H1 (cell line): Measurements from ENCODE around the gene STAG2. TPM values are rescaled to one million over a fixed set of nuclear protein-coding genes. Genes with fewer than 3 reads are reported as not detected.

Experiments
- CTCF ChIA-PET: fragments of 300-600 bp; sonication (Branson Sonifier 250); formaldehyde crosslinking; loops from one replicate; lab custom pipeline; 2021; ENCODE audit not compliant: partially characterized antibody; lab: Charles Lee
- POLR2A ChIA-PET: fragments of 300-600 bp; sonication (Branson Sonifier 250); formaldehyde crosslinking; loops from one replicate; lab custom pipeline; 2021; ENCODE audit warnings: inconsistent platforms; ENCODE audit not compliant: partially characterized antibody; lab: Charles Lee
- DNase-seq, 2 experiments: peaks; one replicate each; pipeline versions ENCODE4 v3.0.0 to v3.0.0-alpha.2; 2010 to 2022; ENCODE audit warnings: low spot score in 2 of 2, low read depth in 1 of 2, mixed read lengths in 1 of 2
- FAIRE-seq: peaks from 2 replicates; lab custom pipeline; 2011; peaks lifted over from hg19 to GRCh38; lab: Jason Lieb, UNC
- H2AFZ ChIP-seq: 2 replicates; pipeline ENCODE4 v1.8.1; 2012; ENCODE audit warnings: low read length, inconsistent platforms
- H2AK5ac ChIP-seq: 2 replicates; pipeline ENCODE4 v1.6.1; 2013; ENCODE audit warnings: low read depth, low read length
- H2BK120ac ChIP-seq: replicated peaks from 2 replicates; pipeline ENCODE3; 2013; ENCODE audit warnings: low read depth, low read length, inconsistent platforms
- H2BK12ac ChIP-seq: 2 replicates; pipeline ENCODE4 v1.6.1; 2013; ENCODE audit warnings: low read depth, low read length
- H2BK15ac ChIP-seq: 2 replicates; pipeline ENCODE4 v1.6.1; 2013; ENCODE audit warnings: low read length
- H2BK20ac ChIP-seq: 2 replicates; pipeline ENCODE4 v1.6.1; 2013; ENCODE audit warnings: low read length
- H2BK5ac ChIP-seq: 2 replicates; pipeline ENCODE4 v1.6.1; 2013; ENCODE audit warnings: low read depth, low read length
- H3K14ac ChIP-seq: 2 replicates; pipeline ENCODE4 v1.6.1; 2013; ENCODE audit warnings: inconsistent platforms; ENCODE audit not compliant: insufficient read length
- H3K18ac ChIP-seq: 2 replicates; pipeline ENCODE4 v1.6.1; 2013; ENCODE audit warnings: low read length; ENCODE audit errors: extremely low read depth
- H3K23ac ChIP-seq: 2 replicates; pipeline ENCODE4 v1.6.1; 2013; ENCODE audit warnings: inconsistent platforms; ENCODE audit not compliant: insufficient read length
- H3K23me2 ChIP-seq: 2 replicates; pipeline ENCODE4 v1.6.1; 2013; ENCODE audit warnings: low read depth, low read length
- H3K27ac ChIP-seq: 2 replicates; pipeline ENCODE4 v1.6.1; 2011; ENCODE audit warnings: low read depth, low read length, inconsistent platforms
- H3K27me3 ChIP-seq, 4 experiments: replicated peaks in 1 of 4; 1 replicate in 1 of 4; 2 replicates in 3 of 4; pipeline versions ENCODE4 v1.6.1 to v1.8.1; 2011 to 2013; ENCODE audit warnings: low read length in 3 of 4, mild to moderate bottlenecking in 3 of 4, inconsistent platforms in 2 of 4, mixed read lengths in 2 of 4, moderate library complexity in 1 of 4; ENCODE audit not compliant: control insufficient read depth in 3 of 4, insufficient read depth in 3 of 4; ENCODE audit errors: extremely low read depth in 1 of 4
- H3K36me3 ChIP-seq, 4 experiments: 2 replicates each; pipeline versions ENCODE4 v1.6.1 to v1.8.1; 2011 to 2013; ENCODE audit warnings: mild to moderate bottlenecking in 4 of 4, low read length in 3 of 4, moderate library complexity in 2 of 4, control low read depth in 1 of 4, inconsistent platforms in 1 of 4; ENCODE audit not compliant: insufficient read depth in 4 of 4, control insufficient read depth in 2 of 4
- H3K4ac ChIP-seq: replicated peaks from 2 replicates; pipeline ENCODE3; 2013; ENCODE audit warnings: low read length, low read depth, mixed read lengths, inconsistent platforms; ENCODE audit not compliant: insufficient read length
- H3K4me1 ChIP-seq, 4 experiments: replicated peaks in 1 of 4; 1 replicate in 1 of 4; 2 replicates in 3 of 4; pipeline versions ENCODE4 v1.6.1 to v1.8.1; 2011 to 2013; ENCODE audit warnings: low read length in 3 of 4, inconsistent platforms in 2 of 4, mixed read lengths in 1 of 4; ENCODE audit not compliant: insufficient read depth in 4 of 4, control insufficient read depth in 3 of 4
- H3K4me2 ChIP-seq, 2 experiments: 2 replicates each; pipeline versions ENCODE4 v1.6.1 to v1.8.1; 2011 to 2013; ENCODE audit warnings: low read depth in 2 of 2, low read length in 2 of 2, control low read depth in 1 of 2, inconsistent platforms in 1 of 2, mild to moderate bottlenecking in 1 of 2; ENCODE audit not compliant: insufficient read depth in 1 of 2
- H3K4me3 ChIP-seq, 4 experiments: fragments of 200-600, 300-600 bp in 1 of 4; sonication (generic), shearing (Covaris generic), sonication (Bioruptor Twin) in 1 of 4; 2 replicates each; pipeline versions ENCODE4 v1.5.1 to v1.8.1; 2011 to 2016; ENCODE audit warnings: low read length in 4 of 4, low read depth in 3 of 4, control low read depth in 2 of 4, inconsistent platforms in 2 of 4, mild to moderate bottlenecking in 2 of 4, mixed read lengths in 1 of 4, moderate library complexity in 1 of 4; ENCODE audit not compliant: insufficient read depth in 2 of 4; ENCODE audit errors: extremely low read depth in 1 of 4
- H3K56ac ChIP-seq: replicated peaks from 2 replicates; pipeline ENCODE3; 2013; ENCODE audit warnings: low read depth, mild to moderate bottlenecking, mixed read lengths, low read length, inconsistent platforms; ENCODE audit not compliant: insufficient read length
- H3K79me1 ChIP-seq: 2 replicates; pipeline ENCODE4 v1.6.1; 2013; ENCODE audit warnings: low read depth, low read length, control low read depth
- H3K79me2 ChIP-seq, 2 experiments: 2 replicates each; pipeline versions ENCODE4 v1.6.1 to v1.8.1; 2012 to 2013; ENCODE audit warnings: low read length in 2 of 2, mild to moderate bottlenecking in 2 of 2, inconsistent platforms in 1 of 2; ENCODE audit not compliant: insufficient read depth in 2 of 2, control insufficient read depth in 1 of 2
- H3K9ac ChIP-seq, 4 experiments: replicated peaks in 1 of 4; 1 replicate in 1 of 4; 2 replicates in 3 of 4; pipeline versions ENCODE4 v1.6.1 to v1.8.1; 2011 to 2013; ENCODE audit warnings: low read depth in 3 of 4, low read length in 3 of 4, control low read depth in 2 of 4, mild to moderate bottlenecking in 2 of 4, moderate library complexity in 2 of 4, inconsistent platforms in 1 of 4; ENCODE audit errors: extremely low read depth in 1 of 4
- H3K9me3 ChIP-seq, 2 experiments: 2 replicates each; pipeline versions ENCODE4 v1.6.1 to v1.8.1; 2012 to 2013; ENCODE audit warnings: mild to moderate bottlenecking in 2 of 2, moderate library complexity in 2 of 2, control low read depth in 1 of 2, inconsistent platforms in 1 of 2, low read depth in 1 of 2, low read length in 1 of 2, mixed read lengths in 1 of 2; ENCODE audit not compliant: insufficient read depth in 2 of 2
- H4K20me1 ChIP-seq, 2 experiments: replicated peaks in 1 of 2; 2 replicates each; pipeline versions ENCODE3 to v1.8.1; 2011 to 2013; ENCODE audit warnings: inconsistent platforms in 2 of 2, low read length in 2 of 2, mild to moderate bottlenecking in 1 of 2; ENCODE audit not compliant: insufficient read depth in 2 of 2, control insufficient read depth in 1 of 2
- H4K5ac ChIP-seq: 2 replicates; pipeline ENCODE4 v1.6.1; 2013; ENCODE audit warnings: low read length, low read depth, mixed read lengths, inconsistent platforms; ENCODE audit not compliant: insufficient read length
- H4K8ac ChIP-seq: 2 replicates; pipeline ENCODE4 v1.8.0; 2013; ENCODE audit warnings: mild to moderate bottlenecking, moderate library complexity, low read length, inconsistent platforms; ENCODE audit not compliant: insufficient read depth; ENCODE audit errors: extremely low read depth
- H4K91ac ChIP-seq: replicated peaks from 2 replicates; pipeline ENCODE3; 2013; ENCODE audit warnings: low read length, mixed read lengths, inconsistent platforms; ENCODE audit not compliant: insufficient read length
- CTBP2 ChIP-seq: IDR thresholded peaks from 2 replicates; pipeline ENCODE4 v1.7.0; 2011; ENCODE audit warnings: borderline replicate concordance, mild to moderate bottlenecking, moderate library complexity, mixed read lengths, low read length; ENCODE audit not compliant: insufficient read depth, insufficient read length
- GABPA ChIP-seq: IDR thresholded peaks from 2 replicates; pipeline ENCODE4 v1.6.1; 2011; ENCODE audit warnings: mild to moderate bottlenecking, low read length, moderate library complexity, borderline replicate concordance; ENCODE audit not compliant: insufficient read depth
- SIN3A ChIP-seq, 2 experiments: IDR thresholded peaks in 1 of 2; conservative IDR thresholded peaks in 1 of 2; 2 replicates each; pipeline ENCODE4 v1.6.1; 2011 to 2012; ENCODE audit warnings: low read length in 2 of 2, improper control_type of control experiment in 1 of 2, low read depth in 1 of 2, mild to moderate bottlenecking in 1 of 2
- SP1 ChIP-seq: IDR thresholded peaks from 2 replicates; pipeline ENCODE4 v1.6.1; 2011; ENCODE audit warnings: low read depth, low read length
- polyA plus RNA-seq, 7 experiments: library from polyadenylated mRNA; depleted of rRNA in 3 of 7; stranded (reverse) in 5 of 7; unstranded in 2 of 7; fragments of >200 nt in 5 of 7; fragments of 200-250 nt in 2 of 7; gene quantifications; 1 replicate in 5 of 7; 2 replicates in 1 of 7; 4 replicates in 1 of 7; pipeline versions ENCODE4 v1.2.1 to v1.2.3, GENCODE V29; 2011 to 2013; ENCODE audit warnings: missing spikeins in 2 of 7, mixed read lengths in 2 of 7
- total RNA-seq: library from RNA; stranded (reverse); fragmentation: NEBNext Ultra II Directional; extraction: Animal tissue kit (Norgen Biotek cat#: 25700); gene quantifications from 2 replicates; pipeline ENCODE4 v1.2.1, GENCODE V29; 2021

STAG2 gene
- total and polyA plus RNA-seq, 2 of the 8 experiments (the other 6 are each of a cell fraction or from before 2014, with no cell fraction given): 20.3 to 94.9 TPM

DNA sequence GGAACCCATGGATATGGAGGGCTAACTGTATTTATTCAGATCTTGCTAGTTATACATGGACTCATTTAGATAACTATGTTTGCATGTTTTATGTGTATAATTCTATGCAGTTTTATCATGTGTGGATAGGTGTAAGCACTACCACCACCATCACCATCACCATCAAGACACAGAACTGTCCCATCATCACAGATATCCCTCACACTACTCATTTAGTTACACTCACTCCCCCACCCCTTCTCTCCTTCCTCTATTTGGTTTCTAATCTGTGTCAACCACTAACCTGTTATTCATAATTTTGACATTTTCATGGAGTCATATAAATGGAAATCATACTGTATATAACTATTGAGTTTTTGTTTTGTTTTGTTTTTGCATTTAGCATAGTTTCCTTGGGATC, 43.7 kb downstream of the STAG2 start:
- Histone ChIP-seq H3K79me2 (peaks cover 4 to 90% of the 10 kb centered on the region in 2 experiments; a peak in 3 of 4 replicates), H4K8ac (no peak overlapping the region), H3K9ac (no peak overlapping the region), H2BK20ac (no peak overlapping the region), H3K9me3 (no peaks in the 10 kb centered on the region), H3K56ac (no peak overlapping the region), H3K27me3 (no peaks in the 10 kb centered on the region), H2AK5ac (no peak overlapping the region), H3K14ac (no peak overlapping the region), H3K18ac (no peak overlapping the region), H2BK5ac (no peak overlapping the region), H3K36me3 (no peaks in the 10 kb centered on the region), H3K4me3 (no peak overlapping the region), H4K5ac (no peak overlapping the region), H4K91ac (no peak overlapping the region), H3K27ac (no peak overlapping the region), H4K20me1 (peaks cover 2 to 10% of the 10 kb centered on the region in 2 experiments), H2AFZ (no peak overlapping the region), H3K4ac (no peak overlapping the region), H3K23me2 (peaks cover 1% of the 10 kb centered on the region; the same call in 1 of the 2 replicates), H2BK15ac (no peak overlapping the region), H3K4me1 (no peaks in the 10 kb centered on the region; a peak in 1 of 7 replicates), H3K79me1 (no peaks in the 10 kb centered on the region), H3K23ac (no peak overlapping the region), H3K4me2 (no peak overlapping the region), H2BK12ac (no peak overlapping the region), H2BK120ac (no peak overlapping the region)
- no peak for TF ChIP-seq CTBP2
- no peak for TF ChIP-seq SIN3A (conservative IDR thresholded peaks at IDR 0.05 in 1 of 2, IDR thresholded peaks at IDR 0.05 in 1 of 2; ENCODE audit: low read depth in 1 of 2, low read length in 2 of 2)
- no peak for TF ChIP-seq SP1
- no peak for TF ChIP-seq GABPA
- CTCF ChIA-PET: no interaction called here
- no peak for DNase-seq
- no peak for FAIRE-seq
- POLR2A ChIA-PET: no interaction called here
